ENCODE results near the gene FLII.
A peak's percentile ranks its signal among the peaks of the same experiment; 100 is the strongest.

The FLII gene

GRCh38 chr17:18248811-18249210 lies 9.7 kb downstream of the FLII start:
- no peak for TF ChIP-seq CTCF (IDR thresholded peaks at IDR 0.05; ENCODE audit: extremely low read depth, missing control alignments)
- DNase-seq (ENCODE audit: low spot score), result no peak

- peak; percentile 44 for TF ChIP-seq CTCF (IDR thresholded peaks at IDR 0.05; ENCODE audit: extremely low read depth, missing control alignments)
- peak; percentile 95 for DNase-seq (ENCODE audit: low spot score)
Measured at GRCh38 chr17:18248300-18248731, 10.2 kb downstream of the FLII start.

GRCh38 chr17:18247613-18248001 lies 10.9 kb downstream of the FLII start:
- no peak for TF ChIP-seq CTCF (IDR thresholded peaks at IDR 0.05; ENCODE audit: extremely low read depth, missing control alignments)
- no peak for DNase-seq (ENCODE audit: low spot score)

GRCh38 chr17:18246880-18247612 lies 11.5 kb downstream of the FLII start:
- TF ChIP-seq CTCF (IDR thresholded peaks at IDR 0.05; ENCODE audit: extremely low read depth, missing control alignments), result no peak
- DNase-seq (ENCODE audit: low spot score), result peak; percentile 79

- no peak for TF ChIP-seq CTCF (IDR thresholded peaks at IDR 0.05; ENCODE audit: extremely low read depth, missing control alignments)
- DNase-seq (ENCODE audit: low spot score), result no peak
Measured at GRCh38 chr17:18246109-18246725, 12.3 kb downstream of the FLII start.

- no peak for TF ChIP-seq CTCF (IDR thresholded peaks at IDR 0.05; ENCODE audit: extremely low read depth, missing control alignments)
- DNase-seq (ENCODE audit: low spot score), result no peak
Measured at GRCh38 chr17:18245038-18245776, 13.3 kb downstream of the FLII start.
